SK-N-SH treated with all-trans-retinoic acid at 6 μM for 48 hours (cell line): ENCODE measurements around the gene SDR42E2.

Experiments
- TSHZ2 ChIP-seq: fragments of 250-450 bp; sonication (Bioruptor Pico); IDR thresholded peaks from 2 replicates; pipeline ENCODE4 v1.5.0; 2020; ENCODE audit warnings: mild to moderate bottlenecking, moderate library complexity
- ZNF8 ChIP-seq: fragments of 450-650 bp; formaldehyde crosslinking; IDR thresholded peaks from 2 replicates; pipeline ENCODE4 v1.5.0; 2020; ENCODE audit warnings: mild to moderate bottlenecking, moderate library complexity

GRCh38 chr16:22120440-22120839, 41.9 kb upstream of the SDR42E2 start:
- TF ChIP-seq TSHZ2, result no peak
- no peak for TF ChIP-seq ZNF8 (CRISPR knock-in tag)
